ENCODE data around the gene VMP1.
"Not testable (repeated sequence)": the region's sequence is repeated elsewhere in the genome, so short reads cannot be mapped to it uniquely, and the experiment has no call there.

The VMP1 gene

GRCh38 chr17:59780548-59780947 lies 73.1 kb downstream of the VMP1 start:
- not testable (repeated sequence) for DNase-seq (ENCODE audit: low read depth)

GRCh38 chr17:59783221-59784047 lies 76.0 kb downstream of the VMP1 start:
- DNase-seq (ENCODE audit: low read depth), result no peak

GRCh38 chr17:59785091-59785799 lies 77.8 kb downstream of the VMP1 start:
- DNase-seq (ENCODE audit: low read depth), result no peak

- no peak for DNase-seq (ENCODE audit: low read depth)
Observed at GRCh38 chr17:59786213-59786535, 78.7 kb downstream of the VMP1 start.

GRCh38 chr17:59786536-59787319 lies 79.3 kb downstream of the VMP1 start:
- DNase-seq (ENCODE audit: low read depth), result peak; percentile 71

- DNase-seq (ENCODE audit: low read depth), result not testable (repeated sequence)
Observed at GRCh38 chr17:59789849-59790248, 82.4 kb downstream of the VMP1 start.

- not testable (repeated sequence) for DNase-seq (ENCODE audit: low read depth)
Observed at GRCh38 chr17:59790418-59790817, 83.0 kb downstream of the VMP1 start.

GRCh38 chr17:59790910-59791309 lies 83.5 kb downstream of the VMP1 start:
- no peak for DNase-seq (ENCODE audit: low read depth)

GRCh38 chr17:59791603-59792457 lies 84.4 kb downstream of the VMP1 start:
- no peak for DNase-seq (ENCODE audit: low read depth)

GRCh38 chr17:59792458-59792823 lies 85.0 kb downstream of the VMP1 start:
- not testable (repeated sequence) for DNase-seq (ENCODE audit: low read depth)

GRCh38 chr17:59793205-59793604 lies 85.8 kb downstream of the VMP1 start:
- DNase-seq (ENCODE audit: low read depth), result no peak

- no peak for DNase-seq (ENCODE audit: low read depth)
Observed at GRCh38 chr17:59796138-59796537, 88.7 kb downstream of the VMP1 start.

- DNase-seq (ENCODE audit: low read depth), result no peak
Observed at GRCh38 chr17:59796785-59797205, 89.3 kb downstream of the VMP1 start.

GRCh38 chr17:59798111-59798510 lies 90.7 kb downstream of the VMP1 start:
- DNase-seq (ENCODE audit: low read depth), result no peak

GRCh38 chr17:59800530-59800942 lies 93.1 kb downstream of the VMP1 start:
- DNase-seq (ENCODE audit: low read depth), result no peak

- no peak for DNase-seq (ENCODE audit: low read depth)
Observed at GRCh38 chr17:59802160-59802559, 94.7 kb downstream of the VMP1 start.

- no peak for DNase-seq (ENCODE audit: low read depth)
Observed at GRCh38 chr17:59804901-59805465, 97.5 kb downstream of the VMP1 start.

GRCh38 chr17:59806322-59806721 lies 98.9 kb downstream of the VMP1 start:
- not testable (repeated sequence) for DNase-seq (ENCODE audit: low read depth)

- DNase-seq (ENCODE audit: low read depth), result no peak
Observed at GRCh38 chr17:59807892-59808509, 100.5 kb downstream of the VMP1 start.

GRCh38 chr17:59810894-59811153 lies 103.4 kb downstream of the VMP1 start:
- DNase-seq (ENCODE audit: low read depth), result no peak

- DNase-seq (ENCODE audit: low read depth), result no peak
Observed at GRCh38 chr17:59811209-59811608, 103.8 kb downstream of the VMP1 start.

Data from T follicular helper cell (primary cell).